SU-DHL-6 (cell line): ENCODE measurements around the gene PDGFC.

ENCODE experiments used
- H2AFZ ChIP-seq: fragments of 200-600 bp; sonication (generic); 2 replicates; pipeline ENCODE4 v1.6.1; 2014; ENCODE audit warnings: low read depth, mild to moderate bottlenecking, moderate library complexity, mixed read lengths, antibody characterized with exemption, low read length; ENCODE audit not compliant: severe bottlenecking
- H3F3A ChIP-seq: fragments of 200-600 bp; shearing (Covaris generic); 2 replicates; pipeline ENCODE4 v1.6.0; 2016; ENCODE audit warnings: antibody characterized with exemption, mild to moderate bottlenecking; ENCODE audit not compliant: insufficient read depth
- H3K27ac ChIP-seq: fragments of 200-600 bp; sonication (generic); 2 replicates; pipeline ENCODE4 v1.5.1; 2016; ENCODE audit warnings: low read depth, mild to moderate bottlenecking, low read length, moderate library complexity, mixed read lengths
- H3K27me3 ChIP-seq: fragments of 200-600 bp; sonication (generic), shearing (Covaris generic); 2 replicates; pipeline ENCODE4 v1.6.0; 2014; ENCODE audit warnings: mild to moderate bottlenecking, low read length
- H3K36me3 ChIP-seq: fragments of 200-600 bp; sonication (generic); 2 replicates; pipeline ENCODE4 v1.6.1; 2014; ENCODE audit warnings: mild to moderate bottlenecking, low read length, mixed read lengths
- H3K4me2 ChIP-seq: fragments of 300-600, 200-600 bp; shearing (Covaris generic), sonication (generic); 2 replicates; pipeline ENCODE4 v1.6.0; 2014; ENCODE audit warnings: low read length, low read depth, mild to moderate bottlenecking; ENCODE audit not compliant: poor library complexity, severe bottlenecking
- H3K4me3 ChIP-seq: fragments of 200-600 bp; sonication (generic); 2 replicates; pipeline ENCODE4 v1.5.1; 2014; ENCODE audit warnings: antibody characterized with exemption, low read length, mild to moderate bottlenecking, mixed read lengths; ENCODE audit not compliant: insufficient read depth, poor library complexity, severe bottlenecking
- H3K79me2 ChIP-seq: fragments of 200-600 bp; sonication (generic); 2 replicates; pipeline ENCODE4 v1.6.1; 2014; ENCODE audit warnings: mild to moderate bottlenecking, low read length, moderate library complexity; ENCODE audit not compliant: insufficient read depth
- H3K9ac ChIP-seq: fragments of 200-600 bp; sonication (generic); 2 replicates; pipeline ENCODE4 v1.7.0; 2014; ENCODE audit warnings: mild to moderate bottlenecking, low read length
- H3K9me2 ChIP-seq: fragments of 200-600 bp; sonication (generic); replicated peaks from 2 replicates; pipeline ENCODE4 v1.6.1; 2014; ENCODE audit warnings: low read length; ENCODE audit not compliant: insufficient read depth
- H3K9me3 ChIP-seq: fragments of 200-600 bp; sonication (generic); 2 replicates; pipeline ENCODE4 v1.6.1; 2014; ENCODE audit warnings: low read length, mixed read lengths; ENCODE audit not compliant: insufficient read depth
- H4K20me1 ChIP-seq: fragments of 200-600 bp; sonication (generic); 2 replicates; pipeline ENCODE4 v1.6.1; 2014; ENCODE audit warnings: low read depth, mild to moderate bottlenecking, antibody characterized with exemption, low read length, moderate library complexity, mixed read lengths
- CTCF ChIP-seq: fragments of 200-600 bp; sonication (generic); IDR thresholded peaks from one replicate; pipeline ENCODE4 v1.5.1; 2017; ENCODE audit warnings: antibody characterized with exemption, mild to moderate bottlenecking, low read length, moderate library complexity; ENCODE audit not compliant: insufficient read depth, poor library complexity, severe bottlenecking
- EZH2phosphoT487 ChIP-seq: fragments of 200-600 bp; sonication (generic), shearing (Covaris generic); conservative IDR thresholded peaks from 2 replicates; pipeline ENCODE4 v1.6.1; 2018; ENCODE audit warnings: mild to moderate bottlenecking, antibody characterized with exemption, low read length, moderate library complexity, mixed read lengths

The PDGFC gene

GRCh38 chr4:156942991-156943390 lies 28.6 kb downstream of the PDGFC start:
- Histone ChIP-seq H3K9me2 (no peaks in the 10 kb centered on the region), H3K9me3 (no peaks in the 10 kb centered on the region), H3K27me3 (no peaks in the 10 kb centered on the region), H3K4me3 (no peak overlapping the region), H3K79me2 (no peaks in the 10 kb centered on the region), H3K4me2 (no peak overlapping the region), H3K27ac (no peak overlapping the region), H4K20me1 (no peaks in the 10 kb centered on the region), H3K36me3 (no peaks in the 10 kb centered on the region), H3F3A (no peaks in the 10 kb centered on the region), H3K9ac (no peak overlapping the region), H2AFZ (no peak overlapping the region)
- TF ChIP-seq EZH2phosphoT487: no peak

GRCh38 chr4:156941940-156942548 lies 29.6 kb downstream of the PDGFC start:
- H4K20me1 ChIP-seq: no peaks in the 10 kb centered on the region
- H3K79me2 ChIP-seq: no peaks in the 10 kb centered on the region
- H3K9me2 ChIP-seq: no peaks in the 10 kb centered on the region
- no peak overlapping the region for H3K4me3 ChIP-seq
- no peaks in the 10 kb centered on the region for H3F3A ChIP-seq
- no peak overlapping the region for H3K27ac ChIP-seq
- H3K36me3 ChIP-seq: no peaks in the 10 kb centered on the region
- no peaks in the 10 kb centered on the region for H3K27me3 ChIP-seq
- H2AFZ ChIP-seq: no peak overlapping the region
- no peak overlapping the region for H3K4me2 ChIP-seq
- TF ChIP-seq EZH2phosphoT487 (no peak), CTCF (no peak)
- no peak overlapping the region for H3K9ac ChIP-seq
- H3K9me3 ChIP-seq: no peaks in the 10 kb centered on the region

- Histone ChIP-seq H3K36me3 (no peaks in the 10 kb centered on the region), H3K4me2 (no peak overlapping the region), H2AFZ (no peak overlapping the region), H3K79me2 (no peaks in the 10 kb centered on the region), H3K27ac (no peak overlapping the region), H3K9me3 (no peaks in the 10 kb centered on the region), H4K20me1 (no peaks in the 10 kb centered on the region), H3K9me2 (no peaks in the 10 kb centered on the region), H3F3A (no peaks in the 10 kb centered on the region), H3K9ac (no peak overlapping the region), H3K4me3 (no peak overlapping the region), H3K27me3 (no peaks in the 10 kb centered on the region)
- TF ChIP-seq CTCF (no peak), EZH2phosphoT487 (no peak)
Measured at GRCh38 chr4:156939801-156940200, 31.8 kb downstream of the PDGFC start.

- no peak overlapping the region for H3K9ac ChIP-seq
- TF ChIP-seq EZH2phosphoT487 (no peak), CTCF (no peak)
- no peaks in the 10 kb centered on the region for H3K27me3 ChIP-seq
- no peaks in the 10 kb centered on the region for H3K36me3 ChIP-seq
- H4K20me1 ChIP-seq: no peaks in the 10 kb centered on the region
- H3K9me2 ChIP-seq: no peaks in the 10 kb centered on the region
- no peaks in the 10 kb centered on the region for H3K79me2 ChIP-seq
- H2AFZ ChIP-seq: no peak overlapping the region
- no peak overlapping the region for H3K4me2 ChIP-seq
- H3K27ac ChIP-seq: no peak overlapping the region
- no peaks in the 10 kb centered on the region for H3K9me3 ChIP-seq
- H3K4me3 ChIP-seq: no peak overlapping the region
- H3F3A ChIP-seq: no peaks in the 10 kb centered on the region
Measured at GRCh38 chr4:156939139-156939538, 32.5 kb downstream of the PDGFC start.
